Measurements from ENCODE around the gene MAPK10. TPM values are rescaled to one million over a fixed set of nuclear protein-coding genes. Genes with fewer than 3 reads are reported as not detected.

MAPK10 gene
- total RNA-seq, 1 donor from 2014 or later = 92.6 TPM

- H3K9me3 Mint-ChIP-seq (ENCODE audit: unreplicated experiment) = no peaks in the 10 kb centered on the region
- H3K4me1 Mint-ChIP-seq (ENCODE audit: low read depth, unreplicated experiment) = no peaks in the 10 kb centered on the region
- TF ChIP-seq, protein P1, sequence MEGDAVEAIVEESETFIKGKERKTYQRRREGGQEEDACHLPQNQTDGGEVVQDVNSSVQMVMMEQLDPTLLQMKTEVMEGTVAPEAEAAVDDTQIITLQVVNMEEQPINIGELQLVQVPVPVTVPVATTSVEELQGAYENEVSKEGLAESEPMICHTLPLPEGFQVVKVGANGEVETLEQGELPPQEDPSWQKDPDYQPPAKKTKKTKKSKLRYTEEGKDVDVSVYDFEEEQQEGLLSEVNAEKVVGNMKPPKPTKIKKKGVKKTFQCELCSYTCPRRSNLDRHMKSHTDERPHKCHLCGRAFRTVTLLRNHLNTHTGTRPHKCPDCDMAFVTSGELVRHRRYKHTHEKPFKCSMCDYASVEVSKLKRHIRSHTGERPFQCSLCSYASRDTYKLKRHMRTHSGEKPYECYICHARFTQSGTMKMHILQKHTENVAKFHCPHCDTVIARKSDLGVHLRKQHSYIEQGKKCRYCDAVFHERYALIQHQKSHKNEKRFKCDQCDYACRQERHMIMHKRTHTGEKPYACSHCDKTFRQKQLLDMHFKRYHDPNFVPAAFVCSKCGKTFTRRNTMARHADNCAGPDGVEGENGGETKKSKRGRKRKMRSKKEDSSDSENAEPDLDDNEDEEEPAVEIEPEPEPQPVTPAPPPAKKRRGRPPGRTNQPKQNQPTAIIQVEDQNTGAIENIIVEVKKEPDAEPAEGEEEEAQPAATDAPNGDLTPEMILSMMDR (IDR thresholded peaks at IDR 0.05; ENCODE audit: partially characterized antibody, unreplicated experiment) = no peak
- H3K27me3 Mint-ChIP-seq (ENCODE audit: unreplicated experiment) = no peaks in the 10 kb centered on the region
- DNase-seq = no peak
- H3K4me3 Mint-ChIP-seq (ENCODE audit: unreplicated experiment) = no peak overlapping the region
- H3K27ac Mint-ChIP-seq (ENCODE audit: unreplicated experiment) = no peak overlapping the region
- H3K36me3 Mint-ChIP-seq (ENCODE audit: unreplicated experiment) = no peaks in the 10 kb centered on the region
These were observed 33.9 kb upstream of the MAPK10 start for GRCh38 chr4:86393749-86394148.

DNA sequence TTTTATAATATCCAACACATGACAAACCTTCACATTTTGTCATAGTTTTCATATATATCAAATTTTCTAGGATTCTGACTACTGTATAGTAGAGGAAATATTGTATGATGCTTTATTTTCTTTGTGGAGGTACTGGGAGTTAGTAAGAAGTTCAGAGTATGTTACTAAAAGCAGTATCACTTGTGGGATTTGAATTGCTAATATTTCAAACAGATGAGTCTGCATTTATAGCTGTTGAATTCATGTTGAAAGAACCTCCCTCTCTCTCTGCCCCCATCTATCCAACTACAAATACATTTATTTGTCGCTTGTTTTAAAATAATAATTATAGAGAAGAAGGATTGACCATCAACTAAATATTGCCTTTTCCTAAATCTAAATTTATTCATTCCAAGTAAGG, 29.8 kb upstream of the MAPK10 start:
- no peaks in the 10 kb centered on the region for H3K36me3 Mint-ChIP-seq (ENCODE audit: unreplicated experiment)
- H3K9me3 Mint-ChIP-seq (ENCODE audit: unreplicated experiment) = no peaks in the 10 kb centered on the region
- H3K27ac Mint-ChIP-seq (ENCODE audit: unreplicated experiment) = no peak overlapping the region
- no peaks in the 10 kb centered on the region for H3K27me3 Mint-ChIP-seq (ENCODE audit: unreplicated experiment)
- H3K4me3 Mint-ChIP-seq (ENCODE audit: unreplicated experiment) = no peak overlapping the region
- H3K4me1 Mint-ChIP-seq (ENCODE audit: low read depth, unreplicated experiment) = no peaks in the 10 kb centered on the region
- DNase-seq = no peak
- TF ChIP-seq, protein P1 (IDR thresholded peaks at IDR 0.05; ENCODE audit: partially characterized antibody, unreplicated experiment) = no peak

DNA sequence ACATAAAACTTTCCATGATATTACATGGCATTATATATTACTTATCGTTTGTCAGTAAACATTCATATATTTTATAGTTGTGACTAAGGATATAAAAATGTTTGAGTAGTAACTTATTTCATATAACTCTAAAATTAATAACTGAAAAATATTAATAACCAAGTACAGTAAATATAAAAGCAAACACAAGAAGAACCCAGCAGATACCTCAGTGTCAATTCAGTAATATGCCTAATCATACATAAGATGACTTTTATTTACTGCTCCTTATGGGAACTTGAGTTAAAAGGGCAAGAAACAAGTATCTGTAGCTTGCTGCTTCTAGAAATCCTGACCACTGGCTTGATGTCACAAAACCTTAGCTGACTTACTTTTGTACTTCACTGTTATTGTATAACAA, 28.4 kb upstream of the MAPK10 start:
- DNase-seq = no peak
- no peaks in the 10 kb centered on the region for H3K4me1 Mint-ChIP-seq (ENCODE audit: low read depth, unreplicated experiment)
- H3K27me3 Mint-ChIP-seq (ENCODE audit: unreplicated experiment) = no peaks in the 10 kb centered on the region
- no peak overlapping the region for H3K27ac Mint-ChIP-seq (ENCODE audit: unreplicated experiment)
- no peak overlapping the region for H3K4me3 Mint-ChIP-seq (ENCODE audit: unreplicated experiment)
- H3K9me3 Mint-ChIP-seq (ENCODE audit: unreplicated experiment) = no peaks in the 10 kb centered on the region
- no peaks in the 10 kb centered on the region for H3K36me3 Mint-ChIP-seq (ENCODE audit: unreplicated experiment)
- TF ChIP-seq, protein P1 (IDR thresholded peaks at IDR 0.05; ENCODE audit: partially characterized antibody, unreplicated experiment) = no peak

DNA sequence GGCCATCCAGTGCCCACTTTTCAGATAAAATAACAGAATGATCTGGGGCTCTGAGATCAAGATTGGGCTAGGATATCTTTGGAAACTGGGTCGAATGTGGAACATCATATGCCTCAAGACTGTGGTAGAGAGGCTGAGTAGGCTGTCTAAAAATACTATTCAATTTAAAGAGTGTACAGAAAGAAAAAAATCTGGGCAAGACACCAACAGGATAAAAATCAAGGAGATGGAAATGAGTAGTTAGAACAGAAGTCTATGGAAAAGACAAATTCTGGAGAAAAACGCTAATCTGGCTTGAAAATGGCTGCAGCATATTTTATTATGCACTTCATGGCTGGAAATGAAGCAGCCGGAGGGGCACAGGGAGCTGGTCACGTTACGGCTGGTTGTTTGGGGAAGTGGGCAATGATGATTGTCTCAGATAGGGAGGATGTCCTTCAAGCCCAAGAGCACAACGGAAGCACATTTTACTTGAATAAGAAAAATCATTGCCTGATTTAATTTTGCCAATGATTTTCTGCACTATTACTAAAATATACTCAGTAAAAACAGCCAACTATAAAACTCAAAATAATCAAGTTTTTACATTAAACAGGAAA, 27.1 kb upstream of the MAPK10 start:
- Mint-ChIP-seq H3K4me1 (ENCODE audit: low read depth, unreplicated experiment) (no peaks in the 10 kb centered on the region), H3K4me3 (ENCODE audit: unreplicated experiment) (no peak overlapping the region), H3K9me3 (ENCODE audit: unreplicated experiment) (no peaks in the 10 kb centered on the region), H3K27me3 (ENCODE audit: unreplicated experiment) (no peaks in the 10 kb centered on the region), H3K36me3 (ENCODE audit: unreplicated experiment) (no peaks in the 10 kb centered on the region), H3K27ac (ENCODE audit: unreplicated experiment) (no peak overlapping the region)
- TF ChIP-seq, protein P1 (IDR thresholded peaks at IDR 0.05; ENCODE audit: partially characterized antibody, unreplicated experiment) = no peak
- DNase-seq = no peak

DNA sequence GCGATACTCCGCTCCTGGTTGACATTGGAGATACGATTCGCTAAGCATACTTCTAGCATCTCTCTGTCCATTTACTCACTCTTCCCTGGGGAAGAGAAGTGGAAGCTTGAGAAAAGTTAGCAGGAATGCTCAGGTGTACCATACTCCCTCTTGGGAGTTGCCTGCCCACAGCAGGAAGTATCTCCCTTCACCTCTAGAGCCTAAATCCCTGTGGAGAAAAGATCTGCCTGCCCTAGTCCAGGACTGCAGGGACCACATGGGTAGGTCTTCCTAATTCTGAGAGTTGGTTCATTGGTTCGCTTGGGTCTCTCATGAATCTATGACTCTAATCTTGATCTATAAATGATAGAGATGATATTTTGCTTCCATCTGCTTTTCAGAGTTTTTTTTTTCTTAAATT, 26.3 kb upstream of the MAPK10 start:
- H3K9me3 Mint-ChIP-seq (ENCODE audit: unreplicated experiment) = no peaks in the 10 kb centered on the region
- no peak for DNase-seq
- TF ChIP-seq, protein P1 (IDR thresholded peaks at IDR 0.05; ENCODE audit: partially characterized antibody, unreplicated experiment) = no peak
- no peaks in the 10 kb centered on the region for H3K36me3 Mint-ChIP-seq (ENCODE audit: unreplicated experiment)
- H3K27ac Mint-ChIP-seq (ENCODE audit: unreplicated experiment) = no peak overlapping the region
- no peak overlapping the region for H3K4me3 Mint-ChIP-seq (ENCODE audit: unreplicated experiment)
- no peaks in the 10 kb centered on the region for H3K4me1 Mint-ChIP-seq (ENCODE audit: low read depth, unreplicated experiment)
- no peaks in the 10 kb centered on the region for H3K27me3 Mint-ChIP-seq (ENCODE audit: unreplicated experiment)

Measured in glutamatergic neuron (in vitro differentiated cells).